Omental fat pad (tissue), 4 donors: ENCODE measurements around the gene ZCWPW1. TPM values are rescaled to one million over a fixed set of nuclear protein-coding genes. Genes with fewer than 3 reads are reported as not detected.

Experiments
- ATAC-seq: fragments of 150-250 bp; one replicate; pipeline ENCODE4 v1.9.1; 2016; ENCODE audit warnings: mild to moderate bottlenecking, moderate library complexity; ENCODE audit not compliant: low FRiP score
- DNase-seq: peaks from one replicate; pipeline ENCODE4 v3.0.0-alpha.2; 2019; ENCODE audit warnings: low spot score
- total RNA-seq, 4 donors: library from RNA; depleted of rRNA; stranded (reverse); fragments of >200 nt; gene quantifications; one replicate each; pipeline ENCODE4 v1.1.0, GENCODE V29; 2016
- TF ChIP-seq, protein P1 (sequence below), 3 donors: fragments of 450-650 bp; IDR thresholded peaks; one replicate each; pipeline ENCODE4 v1.5.1; 2016 to 2017; ENCODE audit warnings: antibody characterized with exemption in 3 of 3, mild to moderate bottlenecking in 3 of 3, moderate library complexity in 2 of 3

Gene ZCWPW1
- total RNA-seq, 4 donors from 2014 or later = 2.8 to 5.8 (median 3.6) TPM

GRCh38 chr7:100466653-100467605 is 38.4 kb upstream of the ZCWPW1 start:
- ATAC-seq (no peak), DNase-seq (no peak)
- TF ChIP-seq, protein P1, sequence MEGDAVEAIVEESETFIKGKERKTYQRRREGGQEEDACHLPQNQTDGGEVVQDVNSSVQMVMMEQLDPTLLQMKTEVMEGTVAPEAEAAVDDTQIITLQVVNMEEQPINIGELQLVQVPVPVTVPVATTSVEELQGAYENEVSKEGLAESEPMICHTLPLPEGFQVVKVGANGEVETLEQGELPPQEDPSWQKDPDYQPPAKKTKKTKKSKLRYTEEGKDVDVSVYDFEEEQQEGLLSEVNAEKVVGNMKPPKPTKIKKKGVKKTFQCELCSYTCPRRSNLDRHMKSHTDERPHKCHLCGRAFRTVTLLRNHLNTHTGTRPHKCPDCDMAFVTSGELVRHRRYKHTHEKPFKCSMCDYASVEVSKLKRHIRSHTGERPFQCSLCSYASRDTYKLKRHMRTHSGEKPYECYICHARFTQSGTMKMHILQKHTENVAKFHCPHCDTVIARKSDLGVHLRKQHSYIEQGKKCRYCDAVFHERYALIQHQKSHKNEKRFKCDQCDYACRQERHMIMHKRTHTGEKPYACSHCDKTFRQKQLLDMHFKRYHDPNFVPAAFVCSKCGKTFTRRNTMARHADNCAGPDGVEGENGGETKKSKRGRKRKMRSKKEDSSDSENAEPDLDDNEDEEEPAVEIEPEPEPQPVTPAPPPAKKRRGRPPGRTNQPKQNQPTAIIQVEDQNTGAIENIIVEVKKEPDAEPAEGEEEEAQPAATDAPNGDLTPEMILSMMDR (IDR thresholded peaks at IDR 0.05) = no peak

DNA sequence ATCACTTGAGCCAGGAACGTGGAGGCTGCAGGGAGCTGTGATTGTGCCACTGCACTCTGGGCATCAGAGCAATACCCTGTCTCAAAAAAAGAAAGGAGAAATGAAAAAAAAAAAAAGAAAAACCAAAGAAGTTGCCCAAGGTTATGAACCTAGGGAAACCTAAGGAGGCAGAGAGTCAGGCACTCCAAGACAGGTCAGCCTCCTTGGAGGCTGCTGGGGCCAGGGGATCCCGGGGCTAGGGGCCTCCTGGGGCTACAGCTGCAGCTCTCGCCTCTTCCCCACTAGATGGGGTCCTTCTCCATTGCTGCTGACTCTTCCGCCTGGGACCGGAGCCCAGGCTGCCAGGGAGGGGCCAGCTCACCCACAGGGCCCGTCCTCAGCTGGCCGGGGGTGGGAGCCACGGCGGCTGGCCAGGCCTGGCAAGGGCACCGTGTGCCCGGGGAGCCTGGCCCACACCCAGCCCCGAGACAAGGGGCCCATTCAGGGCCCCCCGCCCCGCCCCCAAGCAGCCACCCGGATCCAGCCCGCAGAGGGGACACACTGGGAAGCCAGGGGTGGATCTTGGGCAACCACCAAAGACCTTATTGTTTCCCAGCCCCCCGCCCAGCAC is 37.3 kb upstream of the ZCWPW1 start:
- TF ChIP-seq, protein P1 (IDR thresholded peaks at IDR 0.05) = no peak
- DNase-seq (no peak), ATAC-seq (peak; percentile 81)

- no peak for ATAC-seq
- TF ChIP-seq, protein P1 (IDR thresholded peaks at IDR 0.05) = no peak
- DNase-seq = no peak
Measured at GRCh38 chr7:100465299-100465698, 36.8 kb upstream of the ZCWPW1 start.

GRCh38 chr7:100464791-100465190 is 36.3 kb upstream of the ZCWPW1 start:
- TF ChIP-seq, protein P1 (IDR thresholded peaks at IDR 0.05) = no peak
- DNase-seq (no peak), ATAC-seq (no peak)

DNA sequence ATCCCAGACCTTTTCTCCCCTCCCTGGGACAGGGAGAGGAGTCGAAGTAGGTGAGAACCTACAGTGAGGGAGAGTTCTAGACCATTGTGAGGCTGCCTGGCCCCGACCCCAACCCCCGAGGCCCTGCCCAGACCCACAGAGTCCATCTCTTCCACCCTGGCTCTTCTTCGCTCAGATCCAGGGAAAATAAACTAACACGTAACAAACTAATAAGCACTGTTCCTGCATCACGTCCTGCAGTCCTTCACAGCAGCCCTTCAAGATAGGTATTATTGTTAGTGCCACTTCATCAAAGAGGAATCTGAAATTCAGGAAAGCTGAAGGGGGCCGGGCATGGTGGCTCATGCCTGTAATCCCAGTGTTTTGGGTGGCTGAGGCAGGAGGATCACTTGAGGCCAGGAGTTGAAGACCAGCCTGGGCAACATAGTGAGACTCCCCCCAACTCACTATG is 35.7 kb upstream of the ZCWPW1 start, which contains the start of gene SPACDR:
SPACDR (minus strand) TSS at position 51 of the 451 bp plus-strand sequence. CDS start 235 bp downstream, outside the sequence.
- TF ChIP-seq, protein P1 (IDR thresholded peaks at IDR 0.05) = no peak
- ATAC-seq (no peak), DNase-seq (no peak)

DNA sequence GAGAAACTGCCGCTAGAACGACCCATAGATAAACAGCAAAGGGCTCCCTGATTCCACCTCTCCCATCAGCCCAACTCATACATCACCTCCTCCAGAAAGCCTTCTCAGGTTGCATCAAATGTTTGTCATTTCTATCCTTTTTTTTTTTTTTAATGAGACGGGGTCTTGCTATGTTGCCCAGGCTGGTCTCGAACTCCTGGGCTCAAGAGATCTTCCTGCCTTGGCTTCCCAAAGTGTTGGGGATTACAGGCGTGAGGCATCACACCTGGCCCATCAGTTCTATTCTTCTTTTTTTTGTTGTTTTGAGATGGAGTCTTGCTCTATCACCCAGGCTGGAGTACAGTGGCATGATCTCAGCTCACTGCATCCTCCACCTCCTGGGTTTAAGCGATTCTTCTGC is 28.5 kb upstream of the ZCWPW1 start:
- no peak for ATAC-seq
- DNase-seq = no peak
- TF ChIP-seq, protein P1 (IDR thresholded peaks at IDR 0.05) = no peak
